Stromal cell of bone marrow (primary cell): ENCODE results near the gene TPP1.
A peak's percentile ranks its signal among the peaks of the same experiment; 100 is the strongest.

Experiments used
- DNase-seq: peaks from one replicate; pipeline ENCODE4 v3.0.0-alpha.2; 2012; ENCODE audit warnings: low read depth

Gene TPP1

DNA sequence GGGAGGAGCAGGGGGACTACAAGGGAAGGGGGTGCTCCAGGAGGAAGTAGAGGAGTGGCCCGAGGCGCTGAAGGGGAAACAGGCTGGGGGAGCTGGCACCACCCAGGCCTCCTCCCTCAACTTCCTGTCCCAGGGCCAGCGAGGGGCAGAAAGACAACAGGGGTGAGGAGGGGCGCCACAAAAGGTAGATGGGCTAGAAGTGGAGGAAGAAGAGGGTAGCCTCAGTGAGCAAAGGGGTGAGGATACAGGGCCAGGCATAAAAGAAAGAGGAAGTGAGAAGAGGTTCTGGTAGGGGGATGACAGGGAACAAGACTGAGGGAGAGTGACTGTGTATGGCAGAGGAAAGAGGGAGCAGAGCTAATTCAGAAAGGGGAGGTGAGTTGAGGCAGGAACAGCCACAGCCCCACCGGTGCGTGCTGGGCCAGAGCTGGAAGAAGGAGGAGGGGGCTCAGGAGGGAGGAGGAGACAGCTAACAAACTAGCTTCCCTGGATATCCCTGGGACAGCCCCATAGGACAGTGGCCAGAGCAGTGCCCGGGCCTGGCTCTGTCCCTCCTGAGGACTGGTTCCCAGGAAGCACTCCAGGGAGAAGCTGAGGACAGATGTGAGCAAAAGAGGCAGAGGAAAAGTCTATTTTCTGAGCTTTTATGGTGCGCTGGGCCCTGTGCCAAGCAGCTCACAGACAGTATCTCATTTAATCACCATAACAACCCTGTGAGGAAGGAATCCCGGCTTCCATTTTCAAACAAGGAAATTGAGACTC, 27.9 kb upstream of the TPP1 start:
- DNase-seq = no peak

DNA sequence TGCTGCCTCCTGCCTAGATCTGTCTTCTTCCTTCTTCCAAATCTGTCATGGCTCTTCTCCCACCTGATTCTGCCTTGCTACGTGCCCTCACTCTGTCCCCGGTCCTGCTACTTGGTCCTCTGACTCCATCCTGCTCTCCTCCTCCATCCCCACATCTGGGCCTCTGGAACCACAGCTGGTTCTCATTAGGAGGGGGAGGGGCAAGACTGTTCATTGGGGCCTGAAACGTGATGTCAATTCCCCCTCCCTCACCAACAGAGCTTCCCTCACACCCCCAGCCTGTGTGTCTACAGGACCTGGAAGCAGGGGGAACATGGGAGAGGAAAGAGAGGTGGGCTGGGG, 27.3 kb upstream of the TPP1 start:
- DNase-seq = no peak

DNA sequence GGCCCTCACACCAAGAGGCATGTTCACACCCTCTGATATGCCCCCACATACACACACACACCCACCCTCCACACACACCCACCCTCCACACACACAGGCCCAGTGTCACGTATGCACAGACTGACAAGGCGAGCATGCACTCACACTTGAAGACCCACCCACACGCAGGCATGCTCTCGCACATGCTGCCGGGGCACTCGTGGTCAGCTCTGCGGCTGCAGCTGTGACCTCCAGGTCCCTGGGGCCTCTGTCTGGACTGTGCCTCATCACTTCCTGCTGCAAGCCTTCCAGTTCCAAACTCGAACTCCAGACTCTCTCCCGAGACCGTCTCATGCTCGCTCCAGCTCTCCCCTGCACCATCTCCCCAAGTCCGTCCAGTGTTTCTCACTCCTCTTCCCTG, 26.8 kb upstream of the TPP1 start:
- peak; percentile 63 for DNase-seq

- DNase-seq = no peak
Measured at GRCh38 chr11:6642957-6643356, 23.7 kb upstream of the TPP1 start.

GRCh38 chr11:6640985-6641701, 21.9 kb upstream of the TPP1 start:
- DNase-seq = no peak

- DNase-seq = no peak
Measured at GRCh38 chr11:6640036-6640984, 21.1 kb upstream of the TPP1 start.

GRCh38 chr11:6638429-6638828, 19.2 kb upstream of the TPP1 start:
- DNase-seq = no peak

DNA sequence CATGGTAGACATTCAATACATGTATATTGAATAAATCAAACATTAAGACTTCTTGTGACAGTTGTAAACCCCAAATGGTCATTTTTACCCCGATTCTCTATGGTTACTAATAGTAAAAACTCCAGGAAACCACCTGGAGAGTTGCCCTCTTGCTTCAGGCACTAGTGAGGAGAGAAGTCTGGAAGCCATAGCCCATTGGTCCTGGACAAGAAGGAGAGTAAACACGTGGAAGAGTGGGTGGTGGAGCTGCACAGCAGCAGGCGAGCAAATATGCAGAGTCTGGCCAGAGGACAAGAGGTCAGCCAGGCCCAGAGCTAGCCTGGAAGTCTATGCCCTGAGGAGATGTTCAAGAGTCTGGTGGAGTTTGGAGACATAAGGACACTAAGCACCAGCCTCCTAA, 18.6 kb upstream of the TPP1 start:
- DNase-seq = peak; percentile 45

GRCh38 chr11:6636480-6636879, 17.3 kb upstream of the TPP1 start:
- no peak for DNase-seq

GRCh38 chr11:6635082-6635932, 16.1 kb upstream of the TPP1 start:
- DNase-seq = no peak

- no peak for DNase-seq
Measured at GRCh38 chr11:6634534-6634933, 15.3 kb upstream of the TPP1 start.

- no peak for DNase-seq
Measured at GRCh38 chr11:6633422-6634408, 14.5 kb upstream of the TPP1 start.

- no peak for DNase-seq
Measured at GRCh38 chr11:6632116-6633073, 13.2 kb upstream of the TPP1 start.

DNA sequence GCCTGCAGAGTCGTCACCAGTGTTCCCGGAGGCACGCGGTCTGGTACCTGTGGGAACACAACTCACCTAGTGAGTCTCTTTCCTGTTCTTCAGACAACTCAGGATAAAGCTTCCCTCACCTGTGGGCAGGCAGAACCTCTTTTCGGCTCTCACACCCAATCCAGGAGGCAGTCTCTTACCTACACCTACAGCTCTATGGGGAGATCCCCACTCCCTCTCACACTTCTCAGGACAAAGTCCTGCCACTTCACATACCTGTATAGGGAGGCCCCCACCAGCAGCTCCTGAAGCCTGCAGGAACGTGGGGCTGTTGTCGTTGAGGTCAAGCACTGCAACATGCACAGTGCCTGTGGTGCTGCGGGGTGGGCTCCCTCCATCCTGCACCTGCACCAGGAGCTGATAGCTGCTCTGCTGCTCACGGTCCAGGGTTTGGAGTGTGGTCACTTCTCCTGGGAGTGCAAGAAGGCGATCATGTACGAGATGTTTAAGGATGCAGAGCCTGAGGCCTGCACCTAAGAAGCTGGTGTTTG, 12.2 kb upstream of the TPP1 start:
- DNase-seq = no peak

DNA sequence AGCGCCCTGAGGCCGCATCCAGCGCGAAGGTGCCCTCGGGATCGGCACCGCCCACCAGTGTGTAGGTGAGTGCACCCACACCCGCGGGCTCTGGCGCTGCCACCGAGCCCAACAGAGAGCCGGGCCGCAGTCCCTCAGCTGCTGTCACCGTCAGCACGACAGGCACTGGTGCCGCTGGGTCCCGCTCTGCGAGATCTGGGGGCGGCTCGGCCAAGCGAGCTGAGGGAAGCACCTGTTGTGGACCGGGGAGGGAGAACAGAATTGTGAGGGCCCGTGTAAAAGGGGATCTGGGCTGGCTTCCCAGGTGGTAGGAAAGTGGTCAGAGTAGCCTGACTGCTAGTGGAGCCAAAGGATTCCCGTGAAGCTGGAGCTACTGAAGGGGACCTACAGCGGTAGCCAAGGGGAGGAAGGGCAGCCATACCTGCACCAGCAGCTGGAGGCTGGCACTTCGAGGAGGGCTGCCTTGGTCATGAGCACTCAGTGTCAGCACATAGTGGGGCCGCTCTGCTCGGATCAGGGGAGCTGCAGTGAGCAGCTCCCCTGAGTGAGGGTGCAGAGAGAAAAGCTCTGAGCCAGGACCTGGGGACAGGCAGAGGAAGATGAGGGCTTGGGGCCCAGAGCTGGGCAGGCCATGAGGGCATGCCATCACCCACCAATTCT, 11.5 kb upstream of the TPP1 start:
- DNase-seq = no peak

DNA sequence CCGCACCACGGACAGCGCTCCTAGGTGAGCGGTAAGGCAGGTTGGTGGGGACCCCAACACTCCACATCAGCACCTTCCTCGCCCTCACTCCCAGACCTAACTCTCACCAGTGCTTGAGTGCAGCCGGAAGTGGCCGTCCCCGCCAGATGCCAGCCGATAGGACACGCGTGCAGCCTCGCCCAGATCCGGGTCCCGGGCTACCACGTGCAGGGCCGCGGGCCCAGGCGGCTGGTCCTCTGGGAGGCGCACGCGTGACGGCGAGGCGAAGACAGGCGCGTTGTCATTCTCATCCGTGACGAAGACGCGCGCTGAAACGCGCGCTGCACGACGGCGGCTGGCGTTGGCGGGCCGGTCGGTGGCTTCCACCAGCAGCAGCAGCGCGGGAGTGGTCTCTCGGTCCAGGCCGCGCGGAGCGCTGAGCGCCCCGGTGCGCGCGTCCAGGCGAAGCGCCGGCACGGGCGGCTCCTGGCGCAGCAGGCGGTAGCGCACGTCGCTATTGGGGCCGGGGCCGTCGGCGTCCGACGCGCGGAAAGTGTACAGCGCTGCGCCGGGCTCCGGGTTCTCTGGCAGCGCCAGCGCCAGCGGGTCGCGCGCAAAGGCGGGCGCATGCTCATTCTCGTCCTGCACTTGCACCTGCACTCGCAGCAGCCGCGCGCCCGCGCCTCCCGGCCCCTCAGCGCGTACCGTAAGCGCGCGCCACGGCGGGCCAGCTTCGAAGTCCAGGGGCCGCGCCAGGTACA, 10.8 kb upstream of the TPP1 start:
- no peak for DNase-seq

GRCh38 chr11:6629573-6629891, 10.3 kb upstream of the TPP1 start:
- DNase-seq = no peak

- no peak for DNase-seq
Measured at GRCh38 chr11:6628526-6628925, 9.3 kb upstream of the TPP1 start.
